Measurements from ENCODE around the gene ULK4.
"Not testable (repeated sequence)": the region's sequence is repeated elsewhere in the genome, so short reads cannot be mapped to it uniquely, and the experiment has no call there.

The ULK4 gene

GRCh38 chr3:41426485-41426884 lies 535.4 kb downstream of the ULK4 start:
- ATAC-seq: no peak

- ATAC-seq: no peak
Measured at GRCh38 chr3:41424543-41425300, 537.2 kb downstream of the ULK4 start.

- ATAC-seq: no peak
Measured at GRCh38 chr3:41419809-41420208, 542.1 kb downstream of the ULK4 start.

GRCh38 chr3:41418961-41419691 lies 542.8 kb downstream of the ULK4 start:
- peak; percentile 13 to 38 for ATAC-seq

GRCh38 chr3:41417574-41417973 lies 544.3 kb downstream of the ULK4 start:
- ATAC-seq: no peak

GRCh38 chr3:41411065-41411464 lies 550.8 kb downstream of the ULK4 start:
- no peak for ATAC-seq

- no peak for ATAC-seq
Measured at GRCh38 chr3:41405466-41405865, 556.4 kb downstream of the ULK4 start.

- ATAC-seq: no peak
Measured at GRCh38 chr3:41404582-41404981, 557.3 kb downstream of the ULK4 start.

GRCh38 chr3:41394896-41395295 lies 567.0 kb downstream of the ULK4 start:
- no peak for ATAC-seq

- ATAC-seq: not testable (repeated sequence)
Measured at GRCh38 chr3:41370765-41371535, 591.0 kb downstream of the ULK4 start.

GRCh38 chr3:41370307-41370706 lies 591.6 kb downstream of the ULK4 start:
- ATAC-seq: no peak

- ATAC-seq: no peak
Measured at GRCh38 chr3:41369838-41370237, 592.1 kb downstream of the ULK4 start.

GRCh38 chr3:41365973-41366372 lies 595.9 kb downstream of the ULK4 start:
- ATAC-seq: no peak

GRCh38 chr3:41364736-41365135 lies 597.2 kb downstream of the ULK4 start:
- no peak for ATAC-seq

GRCh38 chr3:41363830-41364523 lies 597.9 kb downstream of the ULK4 start:
- no peak for ATAC-seq

GRCh38 chr3:41362638-41363559 lies 599.0 kb downstream of the ULK4 start:
- no peak for ATAC-seq

- no peak for ATAC-seq
Measured at GRCh38 chr3:41357271-41357670, 604.6 kb downstream of the ULK4 start.

GRCh38 chr3:41356775-41357174 lies 605.1 kb downstream of the ULK4 start:
- no peak for ATAC-seq

- no peak for ATAC-seq
Measured at GRCh38 chr3:41352510-41352909, 609.4 kb downstream of the ULK4 start.

GRCh38 chr3:41350441-41350840 lies 611.5 kb downstream of the ULK4 start:
- no peak for ATAC-seq

- no peak for ATAC-seq
Measured at GRCh38 chr3:41348401-41348800, 613.5 kb downstream of the ULK4 start.

All from activated CD4-positive, CD25-positive, alpha-beta regulatory T cell treated with anti-CD3 and anti-CD28 coated beads, Interleukin-2, amount 50 U/mL, for 24 hours (primary cell).